NCI-H1092 (cell line): ENCODE measurements around the gene NPRL2.

Experiments used
- DNase-seq: peaks from one replicate; lab custom pipeline; 2025; lab: John Stamatoyannopoulos, UW

NPRL2 gene

DNA sequence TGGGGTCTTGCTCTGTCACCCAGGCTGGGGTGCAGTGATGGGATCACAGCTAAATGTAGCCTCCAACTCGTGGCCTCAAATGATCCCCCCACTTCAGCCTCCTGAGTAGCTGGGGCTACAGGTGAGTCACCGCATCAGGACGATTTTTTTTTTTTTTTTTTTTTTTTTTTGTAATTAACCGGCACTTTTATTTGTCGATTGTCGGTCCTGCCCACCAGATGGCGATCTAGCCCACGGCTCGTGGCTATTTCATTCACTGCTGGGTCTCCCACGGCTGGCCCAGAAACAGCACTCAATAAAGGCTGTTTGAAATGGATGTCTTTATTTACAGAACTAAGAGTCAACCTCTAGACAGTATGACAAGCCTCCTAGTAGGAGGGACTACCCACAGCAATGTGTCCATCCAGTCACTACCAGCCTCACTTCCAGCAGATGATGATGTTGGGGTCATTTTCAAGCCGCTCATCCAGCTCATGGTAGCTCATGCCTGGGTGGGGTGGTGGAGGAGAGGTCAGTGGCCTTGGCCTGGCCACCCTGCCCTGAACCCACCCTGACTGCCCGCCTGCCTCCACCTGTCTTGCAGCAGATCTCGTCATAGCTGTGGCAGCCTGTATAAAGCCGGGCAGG is 3.3 kb downstream of the NPRL2 start:
- DNase-seq: peak; percentile 32

DNA sequence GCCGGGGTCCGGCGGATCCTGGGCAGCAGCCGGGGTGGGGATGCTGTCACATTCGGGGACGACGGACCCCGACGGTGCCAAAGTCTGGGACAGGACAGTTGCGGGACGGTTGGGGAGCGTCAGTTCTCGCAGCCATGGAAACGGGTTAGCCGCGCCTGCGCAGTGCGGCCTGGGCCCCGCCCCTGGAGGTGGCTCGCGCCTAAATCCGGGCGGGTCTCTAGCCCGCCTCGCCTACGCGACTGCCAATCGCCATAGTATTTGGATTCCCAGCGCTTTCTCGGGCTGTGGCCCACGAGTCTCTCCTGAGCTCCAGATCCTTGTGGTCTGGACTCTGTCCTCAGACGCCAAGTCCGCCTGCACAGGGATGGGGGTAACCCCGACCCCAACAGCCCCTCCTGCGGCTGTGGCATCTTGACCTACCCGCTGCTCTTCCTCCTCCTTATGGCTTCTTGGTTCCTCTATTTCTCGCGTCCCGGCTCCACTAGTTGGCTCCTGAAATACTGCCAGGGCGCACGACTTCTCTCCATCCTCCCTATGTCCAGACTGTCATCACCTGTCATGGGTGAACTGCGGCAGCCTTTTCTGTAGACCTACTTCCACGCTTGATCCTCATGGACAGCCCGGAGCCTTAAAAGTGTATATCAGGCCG is 4.9 kb downstream of the NPRL2 start, which contains the start of gene ZMYND10:
Gene ZMYND10, minus strand, starts transcription at position 147 of the 649 bp plus-strand sequence. CDS start 153 bp downstream, outside the sequence.
- DNase-seq: no peak

DNA sequence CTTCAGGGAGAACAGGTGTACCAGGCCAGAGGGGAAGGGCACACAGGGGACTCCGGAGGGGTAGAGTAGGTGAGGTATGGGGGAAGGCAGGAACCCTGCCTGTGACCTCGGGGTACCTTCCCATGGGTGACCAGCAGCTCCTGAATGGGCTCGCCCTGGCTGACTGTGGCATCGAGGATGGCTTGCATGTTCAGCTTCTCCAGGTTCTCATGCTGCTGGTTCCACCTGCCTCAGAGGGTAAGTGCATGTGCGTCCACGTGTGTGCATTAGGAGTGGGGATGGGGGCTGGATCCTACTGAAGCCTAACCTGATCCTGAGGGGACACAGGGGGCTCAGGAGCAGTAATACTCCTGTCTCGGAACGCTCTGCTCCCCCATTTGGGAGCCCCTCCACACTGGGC is 5.6 kb downstream of the NPRL2 start:
- DNase-seq: no peak

DNA sequence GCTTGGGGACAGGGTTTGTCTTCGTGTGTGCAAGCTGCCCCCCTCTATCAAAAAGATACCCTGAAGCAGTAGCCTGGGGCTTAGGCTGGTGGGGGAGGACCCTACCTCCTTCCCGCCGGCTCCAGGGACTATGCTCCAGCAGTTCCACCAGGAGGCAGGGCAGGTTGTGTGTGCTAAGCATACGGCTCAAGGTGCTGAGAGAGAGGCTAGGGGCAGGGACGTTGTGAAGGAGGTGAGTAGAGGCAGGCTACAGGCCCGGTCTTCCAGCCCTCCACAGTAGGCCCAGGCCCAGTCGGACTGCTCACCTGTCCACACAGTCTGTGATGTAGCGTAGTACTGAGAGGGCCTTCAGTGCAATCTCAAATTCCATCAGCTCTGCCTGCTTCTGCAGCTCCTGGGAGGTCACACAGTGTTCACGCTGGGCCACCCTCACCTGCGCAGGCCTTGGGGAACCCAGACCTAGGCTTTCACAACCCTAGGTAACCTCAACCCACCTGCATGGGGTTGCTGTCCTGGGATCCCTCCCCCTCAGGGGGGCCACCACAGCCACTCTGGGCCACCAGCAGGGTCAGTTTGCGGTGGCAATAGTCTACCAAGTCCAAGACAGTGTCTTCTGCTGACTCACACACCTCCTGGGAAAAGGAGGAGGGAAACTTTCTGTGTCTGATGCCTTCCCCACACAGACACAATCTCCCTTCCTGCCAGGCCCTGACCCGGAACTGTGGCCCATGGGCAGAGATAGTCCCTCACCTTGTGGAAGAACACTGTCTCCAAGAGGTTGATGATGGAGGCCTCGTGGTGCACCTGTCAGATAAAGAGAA is 7.6 kb downstream of the NPRL2 start:
- DNase-seq: no peak

DNA sequence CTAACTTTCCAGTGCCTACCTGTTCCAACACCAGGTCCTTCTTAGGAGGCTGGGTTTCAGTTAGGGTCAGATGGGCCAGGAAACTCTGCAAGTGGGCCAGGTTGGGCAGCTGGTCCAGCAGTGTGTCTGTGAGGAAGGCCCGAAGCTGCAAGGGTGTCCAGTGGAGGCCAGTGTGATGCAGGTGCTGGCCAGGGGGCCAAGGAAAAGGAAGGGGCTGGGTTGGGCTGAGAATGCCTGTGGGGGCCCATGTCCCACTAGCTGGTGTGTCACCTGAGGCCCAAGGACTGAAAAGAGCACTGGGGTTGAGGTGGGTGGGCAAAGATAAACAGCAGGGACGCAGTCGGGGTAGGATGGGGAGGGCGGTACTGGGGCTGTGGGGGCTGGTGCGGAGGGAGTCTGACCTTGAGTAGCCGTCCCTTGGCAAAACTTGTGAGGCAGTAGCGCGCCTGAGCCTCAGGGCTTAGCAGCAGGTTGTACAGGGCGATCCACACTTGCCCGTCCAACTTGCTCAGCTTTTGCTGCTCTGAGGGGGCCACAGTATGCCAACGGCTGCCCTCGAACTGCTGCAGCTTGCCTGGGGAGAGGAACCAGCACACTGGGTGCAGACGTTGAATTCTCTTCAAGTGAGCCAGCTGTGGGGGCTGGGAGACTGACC is 8.5 kb downstream of the NPRL2 start:
- DNase-seq: no peak

DNA sequence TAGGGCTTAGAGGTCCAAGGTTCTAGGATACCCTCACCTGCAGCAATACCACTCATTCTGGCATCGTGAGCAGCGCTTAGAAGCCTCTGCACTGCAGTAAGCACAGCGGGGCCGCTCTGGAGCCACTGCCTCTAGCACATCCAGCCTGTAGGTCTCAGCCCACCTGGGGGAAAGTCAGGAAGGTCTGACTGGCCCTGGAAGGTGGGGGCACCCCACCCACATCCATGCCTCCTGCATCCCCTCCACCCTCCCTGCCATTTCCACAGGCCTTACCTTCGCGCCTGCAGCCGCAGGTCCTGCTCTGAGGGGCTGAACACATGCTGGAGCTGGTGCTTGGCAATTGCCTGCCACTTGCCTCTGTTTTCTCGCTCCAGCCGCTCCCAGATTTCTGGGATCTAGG is 9.0 kb downstream of the NPRL2 start:
- no peak for DNase-seq

DNA sequence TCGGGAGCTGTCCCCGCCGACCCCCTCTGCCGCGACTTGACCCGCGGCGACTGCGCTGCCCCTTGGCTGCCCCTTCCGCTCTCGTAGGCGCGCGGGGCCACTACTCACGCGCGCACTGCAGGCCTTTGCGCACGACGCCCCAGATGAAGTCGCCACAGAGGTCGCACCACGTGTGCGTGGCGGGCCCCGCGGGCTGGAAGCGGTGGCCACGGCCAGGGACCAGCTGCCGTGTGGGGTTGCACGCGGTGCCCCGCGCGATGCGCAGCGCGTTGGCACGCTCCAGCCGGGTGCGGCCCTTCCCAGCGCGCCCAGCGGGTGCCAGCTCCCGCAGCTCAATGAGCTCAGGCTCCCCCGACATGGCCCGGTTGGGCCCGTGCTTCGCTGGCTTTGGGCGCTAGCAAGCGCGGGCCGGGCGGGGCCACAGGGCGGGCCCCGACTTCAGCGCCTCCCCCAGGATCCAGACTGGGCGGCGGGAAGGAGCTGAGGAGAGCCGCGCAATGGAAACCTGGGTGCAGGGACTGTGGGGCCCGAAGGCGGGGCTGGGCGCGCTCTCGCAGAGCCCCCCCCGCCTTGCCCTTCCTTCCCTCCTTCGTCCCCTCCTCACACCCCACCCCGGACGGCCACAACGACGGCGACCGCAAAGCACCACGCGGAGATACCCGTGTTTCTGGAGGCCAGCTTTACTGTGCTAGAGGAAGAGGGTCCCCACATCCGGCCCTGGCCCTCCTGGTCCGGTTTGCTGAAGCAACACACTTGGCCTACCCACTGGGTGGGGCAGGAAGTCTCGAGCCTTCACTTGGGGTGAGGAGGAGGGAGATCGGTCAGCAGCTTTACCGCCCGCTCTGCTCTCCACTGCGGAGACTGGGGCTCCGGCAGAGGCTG is 9.9 kb downstream of the NPRL2 start, which contains the start of gene RASSF1:
Gene RASSF1, minus strand, starts transcription at position 389 of the 882 bp plus-strand sequence. Its CDS starts 31 bp downstream, at position 358.
- no peak for DNase-seq

DNA sequence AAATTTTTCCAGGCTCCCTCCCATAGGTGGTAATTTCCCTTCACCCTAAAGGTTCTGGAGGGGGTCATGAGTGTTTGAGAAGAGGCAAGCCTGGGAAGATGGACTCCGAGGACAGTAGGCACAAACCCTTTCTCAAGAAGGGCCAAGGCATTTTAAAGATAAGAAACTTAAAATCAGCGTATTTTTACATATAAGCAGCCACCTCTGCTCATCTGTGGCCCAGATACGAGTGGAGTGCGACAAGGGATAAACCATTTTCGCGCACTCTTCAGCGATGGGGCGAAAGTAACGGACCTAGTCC is 10.5 kb downstream of the NPRL2 start:
- DNase-seq: no peak

DNA sequence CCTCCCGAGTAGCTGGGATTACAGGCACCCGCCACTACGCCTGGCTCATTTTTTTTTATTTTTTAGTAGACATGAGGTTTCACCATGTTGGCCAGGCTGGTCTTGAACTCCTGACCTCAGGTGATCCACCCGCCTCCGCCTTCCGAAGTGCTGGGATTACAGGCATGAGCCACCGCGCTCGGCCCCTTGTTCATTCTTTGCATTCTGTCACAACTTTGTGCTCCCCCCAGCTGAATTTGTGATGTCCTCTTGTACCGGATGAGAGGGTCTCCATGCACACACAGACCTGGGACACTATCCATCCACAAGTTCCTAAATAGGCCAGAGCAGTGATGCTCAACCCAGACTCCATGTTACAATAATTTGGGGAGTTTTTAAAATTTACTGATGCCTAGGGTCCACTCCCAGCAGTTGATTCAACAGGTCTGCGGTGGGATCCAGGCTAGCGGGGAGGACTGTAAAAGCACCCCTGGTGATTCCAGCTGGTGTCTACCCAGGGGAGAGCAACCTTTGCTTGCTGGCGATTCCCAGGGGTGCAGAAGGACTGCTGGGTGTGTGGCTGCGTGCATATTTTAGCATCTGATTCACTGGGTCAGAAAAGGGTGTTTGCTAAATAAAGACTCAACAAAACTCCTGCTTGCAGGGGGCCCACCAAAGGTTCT is 11.0 kb downstream of the NPRL2 start:
- no peak for DNase-seq

DNA sequence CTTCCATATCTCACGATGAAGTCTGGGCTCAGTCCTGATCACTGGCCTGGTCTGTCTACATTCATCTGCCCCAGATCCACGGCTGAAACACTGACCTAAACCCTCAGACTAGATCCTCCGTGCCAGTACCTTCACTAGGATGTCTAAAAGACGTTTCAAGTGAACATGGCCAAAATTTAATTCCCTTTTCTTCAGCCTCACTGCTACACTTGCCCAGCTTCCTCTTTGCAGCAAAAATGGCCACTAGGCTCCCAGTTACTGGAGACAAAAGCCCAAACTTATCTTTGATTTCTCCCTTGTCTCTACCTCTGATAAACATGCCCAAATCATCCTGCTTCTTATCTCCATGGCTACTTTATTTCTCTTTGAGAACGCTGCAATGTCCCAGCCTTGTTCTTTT is 11.6 kb downstream of the NPRL2 start:
- no peak for DNase-seq

DNA sequence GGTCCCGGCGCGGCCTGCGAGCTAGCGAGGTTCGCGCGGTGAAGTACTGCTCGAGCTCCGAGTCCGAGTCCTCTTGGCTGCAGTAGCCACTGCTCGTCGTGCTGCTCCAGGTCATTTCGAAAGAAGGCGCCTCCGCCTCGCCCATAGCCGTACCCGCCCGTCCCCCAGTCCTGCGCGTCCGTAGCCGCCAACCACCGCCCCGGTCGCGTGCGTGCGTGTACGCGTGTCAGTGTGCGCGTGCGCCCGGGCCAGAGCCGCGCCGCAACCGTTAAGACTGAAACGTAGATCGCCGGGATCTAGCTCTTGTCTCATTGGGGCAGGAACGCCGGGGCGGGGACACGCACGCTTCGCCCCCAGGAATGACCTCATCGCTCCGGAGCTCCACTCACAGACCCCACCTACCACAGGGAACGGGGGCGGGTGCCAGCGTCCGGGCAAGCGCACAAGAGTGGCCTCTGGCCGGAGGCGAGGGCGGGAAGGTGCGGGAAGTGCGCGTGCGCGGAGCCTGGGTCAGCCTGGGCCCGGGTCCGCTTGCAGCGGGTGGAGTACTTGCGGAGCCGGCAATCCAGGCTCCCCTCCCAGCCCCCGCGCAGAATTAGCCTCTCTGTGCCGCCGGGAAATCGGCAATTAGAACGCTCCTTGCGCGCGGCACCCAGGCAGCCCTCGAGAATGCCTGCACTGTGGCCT is 13.3 kb downstream of the NPRL2 start:
- DNase-seq: peak; percentile 94

DNA sequence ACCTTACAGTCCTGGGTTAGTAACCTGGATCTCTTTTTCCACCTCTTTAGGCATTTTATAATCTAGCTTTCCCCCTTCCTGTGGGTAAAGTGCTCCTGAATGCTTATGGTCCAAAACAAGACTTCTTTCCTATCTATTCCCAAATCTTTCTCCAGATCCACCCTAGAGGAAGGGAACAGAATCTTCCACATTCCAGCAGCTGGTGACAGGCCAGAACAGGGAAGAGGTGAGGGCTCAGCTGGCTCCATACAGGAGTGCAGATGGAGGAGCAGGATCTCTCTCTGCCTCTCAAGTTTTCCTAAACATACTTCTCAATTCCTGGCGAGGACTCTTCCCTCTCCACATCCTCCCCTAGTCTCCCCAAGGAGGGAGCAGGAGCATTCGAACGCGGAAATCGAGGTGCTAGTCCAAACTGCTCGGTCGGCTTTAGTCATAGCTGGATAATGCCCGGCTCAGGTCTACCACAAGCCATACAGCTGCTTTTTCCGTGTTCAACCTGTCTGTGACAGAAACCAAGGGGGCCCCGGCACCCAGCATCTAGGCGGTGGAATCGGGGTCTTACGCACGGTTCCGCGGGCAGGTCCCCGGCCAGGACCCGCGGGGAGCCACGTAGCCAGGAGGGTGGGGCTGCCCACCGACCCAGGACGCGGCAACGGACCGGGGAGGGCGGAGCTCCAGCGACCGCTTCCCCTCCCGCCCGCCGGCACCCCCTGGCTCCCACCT is 14.0 kb downstream of the NPRL2 start:
- DNase-seq: no peak

DNA sequence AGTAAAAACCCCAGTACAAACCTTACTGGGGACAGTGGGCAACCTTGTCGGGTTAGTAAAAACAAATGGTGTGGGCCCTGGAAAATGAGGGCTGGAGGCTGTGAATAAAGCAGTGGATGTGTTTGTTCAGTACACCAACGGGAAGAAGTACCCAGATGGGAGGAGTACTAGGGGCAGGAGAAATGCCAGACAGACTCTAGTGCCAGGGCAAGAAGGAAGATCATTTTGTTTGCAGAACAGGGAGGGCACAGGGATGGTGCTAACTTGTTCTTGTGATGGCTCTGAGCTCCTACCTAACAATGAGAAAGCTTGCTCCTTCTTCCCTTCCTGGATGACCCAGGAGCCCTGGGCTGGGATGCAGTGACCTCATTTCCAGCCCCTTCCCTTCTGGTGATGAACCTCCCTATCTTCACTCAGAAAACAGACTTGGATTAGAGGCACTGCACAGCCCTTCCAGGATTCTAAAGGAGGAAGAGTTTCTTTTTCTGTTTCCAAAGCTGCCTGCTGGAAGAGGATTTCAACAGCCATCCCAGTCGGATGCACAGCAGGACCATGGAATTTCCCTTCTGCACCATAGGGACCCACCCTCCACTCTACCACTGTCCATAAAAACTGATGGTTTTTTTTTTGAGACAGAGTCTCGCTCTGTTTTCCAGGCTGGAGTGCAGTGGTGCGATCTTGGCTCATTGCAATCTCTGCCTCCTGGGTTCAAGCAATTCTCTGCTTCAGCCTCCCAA is 16.1 kb downstream of the NPRL2 start:
- DNase-seq: no peak

DNA sequence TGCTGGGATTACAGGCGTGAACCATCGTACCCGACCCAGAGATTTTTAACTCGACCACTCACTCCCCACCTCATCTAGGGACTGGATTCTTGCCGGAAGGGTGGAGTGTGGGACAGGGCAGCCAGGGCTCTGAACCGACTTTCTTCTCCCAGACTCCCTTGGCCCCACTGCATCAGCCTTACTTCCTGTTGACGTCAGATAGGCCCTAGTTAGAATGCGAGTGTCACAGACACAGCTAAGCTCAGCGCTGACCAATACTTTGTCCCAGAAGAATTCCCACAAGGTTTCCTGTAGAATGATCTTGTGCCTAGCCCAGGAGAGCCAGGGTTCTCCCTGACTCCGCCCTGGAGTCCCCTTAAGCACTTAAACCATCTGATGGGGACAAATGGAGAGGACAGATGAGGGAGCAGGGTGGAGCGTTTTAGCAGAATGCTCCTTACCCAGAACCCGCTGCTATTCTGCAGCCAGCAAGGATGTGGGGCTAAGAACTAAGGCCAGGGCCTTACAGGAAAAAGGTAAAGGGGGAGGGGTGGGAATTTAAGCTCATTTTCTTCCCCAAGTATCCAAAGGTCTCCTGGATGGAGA is 16.7 kb downstream of the NPRL2 start:
- no peak for DNase-seq

DNA sequence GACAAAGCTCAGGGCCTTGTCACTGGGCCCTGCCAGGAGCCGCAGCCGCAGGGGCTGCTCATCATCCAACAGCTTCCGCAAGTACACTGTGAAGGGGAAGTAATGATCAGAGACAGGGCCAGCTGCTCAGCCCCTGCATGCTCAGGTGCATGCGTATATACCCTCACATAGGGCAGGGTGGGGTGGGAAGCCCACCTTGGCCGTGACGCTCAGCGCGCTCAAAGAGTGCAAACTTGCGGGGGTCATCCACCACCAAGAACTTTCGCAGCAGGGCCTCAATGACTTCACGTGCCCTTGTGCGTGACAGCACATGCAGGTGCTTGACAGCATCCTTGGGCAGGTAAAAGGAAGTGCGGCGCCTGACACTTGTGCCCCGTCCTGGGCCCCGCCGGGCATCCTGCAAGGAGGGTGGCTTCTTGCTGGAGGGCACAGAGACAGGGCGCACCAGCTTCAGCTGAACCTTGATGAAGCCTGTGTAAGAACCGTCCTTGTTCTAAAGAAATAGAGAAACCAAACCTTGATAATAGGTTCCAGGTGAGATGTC is 19.1 kb downstream of the NPRL2 start:
- no peak for DNase-seq

DNA sequence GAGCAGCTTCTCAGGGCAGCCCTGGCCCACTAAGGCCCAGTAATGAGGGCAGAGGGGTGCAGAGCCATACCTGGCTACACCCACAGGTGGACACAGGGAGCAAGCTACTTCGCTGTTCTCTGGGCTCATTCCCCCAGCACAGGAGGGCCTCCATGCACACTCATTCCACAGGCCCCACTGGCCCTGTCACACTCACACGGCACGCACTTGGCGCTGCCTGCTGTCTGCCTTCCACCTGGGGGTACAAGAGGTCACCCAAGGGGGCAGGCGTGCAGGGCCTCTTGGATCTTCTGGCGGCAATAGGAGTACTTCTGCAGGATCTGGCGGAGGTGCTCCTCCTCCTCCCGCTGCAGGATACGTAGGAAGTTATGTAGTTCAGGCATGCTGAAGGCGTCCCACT is 20.2 kb downstream of the NPRL2 start:
- DNase-seq: no peak

DNA sequence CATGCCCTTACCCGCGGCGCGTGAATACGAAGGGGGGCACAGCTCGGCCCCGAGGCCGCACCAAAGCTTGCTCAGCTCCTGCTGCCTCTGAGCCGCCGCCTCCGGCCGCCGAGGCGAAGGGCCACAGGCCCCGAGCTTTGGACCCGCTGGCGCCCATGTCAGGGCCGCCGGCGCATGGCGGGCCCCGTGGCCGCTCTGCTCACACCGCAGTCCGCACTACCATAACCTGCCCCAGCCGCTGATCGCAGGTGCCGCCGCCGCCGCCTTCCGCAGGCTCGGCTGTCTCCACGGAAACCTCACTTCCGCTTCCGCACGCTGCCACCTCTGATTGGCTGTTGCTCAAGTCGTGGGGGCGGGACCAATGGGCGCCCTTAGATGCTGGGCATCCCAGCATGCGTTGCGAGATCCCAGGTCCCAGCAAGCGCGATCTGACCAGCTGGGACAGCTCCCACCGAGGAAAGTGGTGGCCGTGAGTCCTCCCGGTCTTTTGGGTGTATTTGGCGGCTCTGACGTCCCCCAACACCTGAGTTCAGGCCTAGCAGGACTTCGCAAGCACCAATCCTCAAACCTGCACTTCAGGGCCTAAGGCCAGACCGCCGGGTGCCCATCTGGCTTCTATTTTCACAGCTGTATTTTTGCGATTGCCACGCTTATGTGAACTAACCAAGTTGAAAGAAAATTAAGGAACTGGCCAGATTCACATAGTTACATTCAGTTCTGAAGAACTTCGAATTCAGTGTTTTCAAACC is 22.5 kb downstream of the NPRL2 start, which contains the start of gene TUSC2:
Gene TUSC2, minus strand, starts transcription at position 281 of the 749 bp plus-strand sequence. Its CDS starts 124 bp downstream, at position 157.
- peak; percentile 92 for DNase-seq
